Activated naive CD4-positive, alpha-beta T cell treated with anti-CD3 and anti-CD28 coated beads, Interleukin-2, amount 10 ng/mL, durations not matched to agents 7 days and 5 days (primary cell): ENCODE results near the gene MYL6B.
"Not testable (repeated sequence)": the region's sequence is repeated elsewhere in the genome, so short reads cannot be mapped to it uniquely, and the experiment has no call there.

Experiments
- CTCF ChIA-PET: fragments of 350-600 bp; sonication (Branson Sonifier 250); formaldehyde crosslinking; loops from one replicate; lab custom pipeline; 2021; ENCODE audit warnings: antibody characterized with exemption; lab: Charles Lee
- DNase-seq: peaks from one replicate; pipeline ENCODE4 v3.0.0-alpha.2; 2020
- H3K27ac Mint-ChIP-seq: one replicate; pipeline ENCODE4 v1.8.0; 2021; ENCODE audit warnings: mild to moderate bottlenecking, moderate library complexity, mixed read lengths
- H3K27me3 Mint-ChIP-seq: one replicate; pipeline ENCODE4 v1.8.0; 2021; ENCODE audit warnings: mild to moderate bottlenecking, mixed read lengths
- H3K36me3 Mint-ChIP-seq: one replicate; pipeline ENCODE4 v1.8.0; 2021; ENCODE audit warnings: mixed read lengths
- H3K4me1 Mint-ChIP-seq: one replicate; pipeline ENCODE4 v1.8.0; 2021; ENCODE audit warnings: mixed read lengths
- H3K4me3 Mint-ChIP-seq: one replicate; pipeline ENCODE4 v1.8.0; 2021; ENCODE audit warnings: mild to moderate bottlenecking, moderate library complexity, mixed read lengths
- H3K9me3 Mint-ChIP-seq: one replicate; pipeline ENCODE4 v1.8.0; 2021; ENCODE audit warnings: mixed read lengths

Gene MYL6B

DNA sequence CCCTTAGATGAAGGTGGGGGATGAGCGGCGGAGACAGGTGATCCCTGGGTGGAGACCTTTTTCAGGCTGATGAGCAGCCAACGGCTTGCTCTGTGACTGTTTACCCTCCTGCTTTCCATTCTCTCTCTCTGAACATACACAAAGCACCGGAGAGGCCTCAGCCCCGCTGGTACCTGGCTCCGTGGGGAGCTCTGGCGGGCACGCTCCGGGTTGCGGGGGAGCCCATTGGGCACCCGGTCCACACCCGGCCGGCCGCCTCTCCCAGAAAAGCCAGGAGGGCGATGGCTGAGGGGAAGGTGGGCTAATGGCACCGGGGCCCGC, 36.4 kb downstream of the MYL6B start:
- Mint-ChIP-seq H3K36me3 (peaks cover 38% of the 10 kb centered on the region), H3K9me3 (no peaks in the 10 kb centered on the region), H3K4me1 (peaks cover 55% of the 10 kb centered on the region), H3K4me3 (peak overlapping the region; percentile 94), H3K27ac (peak overlapping the region; percentile 88), H3K27me3 (peaks cover 7% of the 10 kb centered on the region)
- no peak for DNase-seq
- CTCF ChIA-PET: interaction anchor here (0.8 to 6.5 kb wide), 18 partner anchors 8 to 450 kb away, joined by 3 to 87 read pairs (median 4); partner anchors contain the start of genes ANKRD52, ESYT1, MYL6 and PA2G4

DNA sequence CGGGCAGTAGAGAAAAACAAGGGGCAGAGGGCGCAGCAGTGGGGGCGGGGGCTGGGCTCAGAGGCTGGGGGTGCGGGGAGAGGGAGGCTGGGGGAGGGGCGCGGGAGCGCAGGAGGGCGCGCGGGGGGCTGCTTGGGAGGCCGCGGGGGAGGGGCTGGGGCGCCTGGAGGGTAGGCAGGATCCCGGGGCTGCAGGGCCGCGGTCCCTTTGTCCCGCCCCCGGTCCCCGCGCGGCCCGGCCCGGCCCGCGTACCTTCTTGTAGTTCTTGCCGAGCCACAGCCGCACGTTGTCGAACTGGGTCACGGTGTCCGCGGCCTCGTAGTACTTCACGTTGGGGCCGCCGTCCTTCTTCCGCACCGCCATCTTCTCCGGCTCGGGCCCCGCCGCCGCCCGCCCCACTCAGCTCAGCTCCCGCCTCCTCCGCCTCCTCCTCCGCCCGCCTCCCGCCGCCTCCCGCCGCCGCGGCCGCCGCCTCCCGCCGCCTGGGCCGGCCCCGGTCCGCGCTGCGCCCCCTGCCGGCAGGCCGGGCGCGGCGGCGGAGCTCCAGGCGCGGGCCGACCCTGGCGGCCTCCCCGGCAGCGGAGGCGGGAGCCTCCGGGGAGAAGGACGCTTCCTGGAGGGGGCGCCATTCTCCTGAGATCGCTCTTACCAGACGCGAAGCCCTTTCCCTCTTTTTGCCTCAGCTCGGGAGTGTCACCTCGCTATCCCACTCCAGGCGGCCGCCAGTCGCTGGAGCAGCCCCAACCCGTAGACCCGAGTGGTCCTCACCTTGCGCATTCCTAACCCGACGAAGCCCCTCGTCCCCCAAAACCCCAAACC, 36.9 kb downstream of the MYL6B start, which contains the start of gene SMARCC2:
Gene SMARCC2, minus strand, starts transcription at position 385 of the 819 bp plus-strand sequence. Its CDS starts 22 bp downstream, at position 363.
- peak; percentile 91 for DNase-seq
- peaks cover 33% of the 10 kb centered on the region for H3K36me3 Mint-ChIP-seq
- H3K27ac Mint-ChIP-seq: peak within 1 kb of the TSS; percentile 96
- H3K27me3 Mint-ChIP-seq: peaks cover 7% of the 10 kb centered on the region
- CTCF ChIA-PET: interaction anchor here (0.5 to 6.5 kb wide), 30 partner anchors 8 to 821 kb away, joined by 3 to 87 read pairs (median 4); partner anchors contain the start of genes ANKRD52, COQ10A, ESYT1 and MYL6
- no peaks in the 10 kb centered on the region for H3K9me3 Mint-ChIP-seq
- peaks cover 55% of the 10 kb centered on the region for H3K4me1 Mint-ChIP-seq
- peak within 1 kb of the TSS; percentile 94 for H3K4me3 Mint-ChIP-seq

DNA sequence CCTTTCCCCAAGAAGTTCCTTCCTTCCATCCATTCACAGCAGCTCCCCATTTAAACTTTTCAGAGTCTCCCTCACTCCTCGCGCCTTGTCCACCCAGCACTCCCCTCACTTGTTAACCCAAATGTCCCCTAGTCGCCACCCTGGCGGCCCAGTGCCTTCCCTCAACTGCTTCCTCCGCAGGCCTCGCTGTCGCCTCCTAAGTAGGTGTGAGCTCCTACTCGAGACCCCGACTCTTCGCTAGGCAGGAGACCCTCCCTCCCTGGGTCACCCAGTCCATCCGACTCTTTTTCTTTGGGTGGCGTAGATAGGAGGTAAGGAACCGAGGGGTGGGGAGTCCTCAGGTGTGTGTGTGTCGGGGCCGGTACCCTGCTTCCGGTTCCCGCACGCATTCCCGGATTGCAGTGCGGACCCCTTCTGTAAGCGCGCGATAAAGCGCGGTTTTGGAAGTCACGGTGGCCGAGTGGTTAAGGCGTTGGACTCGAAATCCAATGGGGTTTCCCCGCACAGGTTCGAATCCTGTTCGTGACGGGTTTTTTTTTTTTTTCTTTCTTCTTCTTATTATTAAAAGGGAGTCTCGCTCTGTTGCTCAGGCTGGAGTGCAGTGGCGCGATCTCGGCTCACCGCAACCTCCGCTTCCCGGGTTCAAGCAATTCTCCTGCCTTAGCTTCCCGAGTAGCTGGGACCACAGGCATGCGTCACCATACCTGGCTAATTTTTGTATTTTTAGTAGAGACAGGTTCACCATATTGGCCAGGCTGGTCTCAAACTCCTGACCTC, 37.7 kb downstream of the MYL6B start:
- Mint-ChIP-seq H3K36me3 (peaks cover 26% of the 10 kb centered on the region), H3K27me3 (peaks cover 7% of the 10 kb centered on the region), H3K4me3 (peak overlapping the region; percentile 94), H3K27ac (peak overlapping the region; percentile 96), H3K9me3 (no peaks in the 10 kb centered on the region), H3K4me1 (peaks cover 52% of the 10 kb centered on the region)
- peak; percentile 81 for DNase-seq
- CTCF ChIA-PET: interaction anchor here (0.5 to 6.5 kb wide), 27 partner anchors 9 to 820 kb away, joined by 3 to 87 read pairs (median 4); partner anchors contain the start of genes ANKRD52, COQ10A, ESYT1 and MYL6

DNA sequence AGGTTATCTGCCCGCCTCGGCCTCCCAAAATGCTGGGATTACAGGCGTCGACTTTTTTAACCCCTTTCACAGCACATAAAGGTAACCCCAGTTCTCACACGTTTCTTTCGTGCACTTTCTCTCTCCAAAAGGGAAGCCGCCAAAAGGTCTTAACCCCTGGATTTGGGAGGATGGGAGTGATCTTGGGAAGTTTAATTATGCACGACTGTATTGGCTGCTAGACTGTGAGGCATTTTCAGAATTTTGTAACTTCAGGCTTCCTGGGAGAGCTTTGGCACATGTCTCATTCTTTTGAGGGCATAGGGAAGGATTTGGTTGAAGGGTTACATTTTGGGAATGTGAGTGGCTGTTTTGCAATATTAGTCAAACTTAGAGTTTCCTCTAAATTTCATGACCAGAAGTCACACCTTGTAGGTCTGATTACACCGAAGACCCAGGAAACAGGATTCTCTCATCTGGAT, 38.3 kb downstream of the MYL6B start:
- H3K4me3 Mint-ChIP-seq: peak overlapping the region; percentile 94
- DNase-seq: no peak
- no peaks in the 10 kb centered on the region for H3K9me3 Mint-ChIP-seq
- peaks cover 51% of the 10 kb centered on the region for H3K4me1 Mint-ChIP-seq
- peaks cover 23% of the 10 kb centered on the region for H3K36me3 Mint-ChIP-seq
- peak overlapping the region; percentile 96 for H3K27ac Mint-ChIP-seq
- CTCF ChIA-PET: interaction anchor here (0.8 to 6.5 kb wide), 5 partner anchors 32 to 77 kb away, joined by 3 to 87 read pairs (median 17); partner anchors contain the start of genes ANKRD52, COQ10A, RNF41 and RPL41
- H3K27me3 Mint-ChIP-seq: peaks cover 7% of the 10 kb centered on the region

DNA sequence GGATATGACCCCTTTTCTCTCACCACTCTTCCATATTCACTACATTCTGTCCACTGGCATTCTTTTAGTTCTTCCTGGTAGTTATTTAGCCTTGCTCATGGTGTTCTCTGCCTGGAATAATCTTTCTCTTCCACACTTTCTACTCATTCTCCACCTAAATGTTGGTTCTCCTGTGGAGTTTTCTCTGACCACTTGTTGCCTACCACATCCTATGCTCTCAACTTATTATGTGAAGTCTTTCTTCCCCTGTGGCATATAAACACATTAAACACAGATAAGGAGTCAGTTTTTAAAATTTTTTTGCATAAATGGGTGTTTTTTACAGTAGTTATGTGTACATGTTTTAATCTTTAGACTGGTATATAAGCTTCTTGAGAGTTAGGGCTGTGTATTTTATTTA, 40.2 kb downstream of the MYL6B start:
- DNase-seq: no peak
- peaks cover 37% of the 10 kb centered on the region for H3K4me1 Mint-ChIP-seq
- H3K27me3 Mint-ChIP-seq: peaks cover 7% of the 10 kb centered on the region
- no peaks in the 10 kb centered on the region for H3K9me3 Mint-ChIP-seq
- peaks cover 8% of the 10 kb centered on the region for H3K36me3 Mint-ChIP-seq
- no peak overlapping the region for H3K27ac Mint-ChIP-seq
- no peak overlapping the region for H3K4me3 Mint-ChIP-seq
- CTCF ChIA-PET: interaction anchor here (0.6 to 6.5 kb wide), 10 partner anchors 15 to 309 kb away, joined by 3 to 87 read pairs (median 6); partner anchors contain the start of genes ANKRD52, COQ10A, RPL41 and ZC3H10

DNA sequence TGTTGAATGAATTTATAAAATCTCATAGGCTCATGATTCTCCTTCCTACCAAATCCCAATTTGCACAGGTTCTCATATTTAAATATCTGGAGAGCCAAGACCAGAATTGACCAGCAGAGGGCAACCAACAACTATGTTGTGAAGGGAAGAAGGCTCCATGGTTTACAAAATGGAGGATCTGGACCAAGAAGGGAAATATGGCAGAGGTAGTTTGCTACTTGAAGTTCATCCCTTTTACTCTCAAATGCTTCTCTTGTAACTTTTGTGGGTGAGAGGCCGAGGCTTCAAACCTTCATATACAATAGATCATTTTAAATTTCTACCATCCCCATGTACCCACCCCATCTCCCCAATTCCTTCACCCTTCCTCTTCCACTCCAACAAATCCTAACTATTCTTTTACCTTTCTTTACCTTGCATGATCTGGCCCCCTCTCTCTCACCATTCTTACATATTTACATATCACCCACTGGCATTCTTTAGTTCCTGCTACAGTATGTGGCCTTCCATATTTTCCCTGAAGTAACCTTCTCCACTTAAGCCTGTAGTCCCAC, 40.7 kb downstream of the MYL6B start:
- H3K27me3 Mint-ChIP-seq: peaks cover 7% of the 10 kb centered on the region
- peaks cover 7% of the 10 kb centered on the region for H3K36me3 Mint-ChIP-seq
- CTCF ChIA-PET: interaction anchor here (0.9 to 6.5 kb wide), 8 partner anchors 15 to 309 kb away, joined by 3 to 33 read pairs (median 6); partner anchors contain the start of genes ANKRD52 and COQ10A
- H3K4me3 Mint-ChIP-seq: no peak overlapping the region
- H3K4me1 Mint-ChIP-seq: peaks cover 32% of the 10 kb centered on the region
- DNase-seq: peak; percentile 87
- no peaks in the 10 kb centered on the region for H3K9me3 Mint-ChIP-seq
- no peak overlapping the region for H3K27ac Mint-ChIP-seq

DNA sequence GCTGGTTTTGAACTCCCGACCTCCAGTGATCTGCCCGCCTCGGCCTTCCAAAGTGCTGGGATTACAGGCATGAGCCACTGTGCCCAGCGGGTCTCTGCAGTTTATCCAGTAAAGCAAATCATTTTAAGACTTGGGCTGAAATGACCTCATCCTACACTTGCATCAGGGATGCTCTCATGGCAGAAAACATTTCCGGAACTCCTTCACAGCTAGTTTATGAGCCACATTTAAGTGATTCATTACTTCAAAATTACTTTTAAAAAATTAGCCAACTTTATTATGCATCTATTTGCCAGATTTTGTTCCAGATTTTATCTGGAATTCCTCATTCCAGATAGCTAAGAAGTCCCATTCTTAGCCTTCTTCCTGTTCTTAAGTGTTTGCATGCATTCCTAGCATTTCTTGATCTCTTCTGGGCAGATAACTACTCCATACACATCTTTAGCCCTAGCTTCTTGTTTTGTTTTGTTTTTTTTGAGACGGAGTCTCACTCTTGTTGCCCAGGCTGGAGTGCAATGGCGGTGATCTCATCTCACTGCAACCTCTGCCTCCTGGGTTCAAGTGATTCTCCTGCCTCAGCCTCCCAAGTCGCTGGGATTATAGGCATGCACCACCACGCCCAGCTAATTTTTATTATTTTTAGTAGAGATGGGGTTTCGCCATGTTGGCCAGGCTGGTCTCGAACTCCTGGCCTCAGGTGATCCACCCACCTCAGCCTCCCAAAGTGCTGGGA, 44.6 kb downstream of the MYL6B start:
- H3K4me3 Mint-ChIP-seq, H3K36me3 Mint-ChIP-seq, H3K27ac Mint-ChIP-seq, H3K27me3 Mint-ChIP-seq, DNase-seq, H3K9me3 Mint-ChIP-seq: not testable (repeated sequence)
- H3K4me1 Mint-ChIP-seq: peaks cover 13% of the 10 kb centered on the region
- CTCF ChIA-PET: interaction anchor here (0.7 to 1.0 kb wide), 3 partner anchors 11 to 1623 kb away, joined by 3 to 7 read pairs (median 3); no protein-coding TSS in a partner anchor

DNA sequence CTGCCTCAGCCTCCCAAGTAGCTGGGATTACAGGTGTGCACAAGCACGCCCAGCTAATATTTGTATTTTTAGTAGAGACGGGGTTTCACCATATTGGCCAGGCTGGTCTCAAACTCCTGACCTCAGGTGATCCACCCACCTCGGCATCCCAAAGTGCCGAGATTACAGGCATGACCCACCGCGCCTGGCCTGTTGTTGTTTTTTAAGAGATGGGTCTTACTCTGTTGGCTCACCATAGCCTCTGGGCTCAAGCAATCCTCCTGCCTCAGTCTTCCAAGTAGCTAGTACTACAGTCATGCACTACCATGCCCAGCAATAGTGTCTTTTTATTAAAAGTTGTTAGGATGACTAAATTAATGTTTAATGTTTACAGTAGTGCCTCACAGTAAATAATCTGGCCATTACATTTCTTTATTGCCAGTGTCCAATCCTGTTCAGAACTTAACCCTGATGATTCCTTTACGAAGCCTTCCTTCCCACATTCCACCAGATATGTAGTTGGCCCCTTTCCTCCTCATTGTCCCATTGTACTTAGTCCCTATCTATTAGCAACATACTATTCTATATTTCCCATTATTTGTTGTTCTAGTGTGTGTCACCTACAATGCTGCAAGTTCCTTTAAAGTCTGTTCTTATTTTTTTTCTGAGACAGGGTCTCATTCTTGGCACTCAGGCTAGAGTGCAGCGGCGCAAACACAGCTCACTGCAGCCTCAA, 45.7 kb downstream of the MYL6B start:
- H3K27ac Mint-ChIP-seq: no peak overlapping the region
- no peaks in the 10 kb centered on the region for H3K9me3 Mint-ChIP-seq
- peaks cover 2% of the 10 kb centered on the region for H3K36me3 Mint-ChIP-seq
- no peaks in the 10 kb centered on the region for H3K27me3 Mint-ChIP-seq
- CTCF ChIA-PET: no interaction called here
- H3K4me3 Mint-ChIP-seq: no peak overlapping the region
- peaks cover 5% of the 10 kb centered on the region for H3K4me1 Mint-ChIP-seq
- no peak for DNase-seq

DNA sequence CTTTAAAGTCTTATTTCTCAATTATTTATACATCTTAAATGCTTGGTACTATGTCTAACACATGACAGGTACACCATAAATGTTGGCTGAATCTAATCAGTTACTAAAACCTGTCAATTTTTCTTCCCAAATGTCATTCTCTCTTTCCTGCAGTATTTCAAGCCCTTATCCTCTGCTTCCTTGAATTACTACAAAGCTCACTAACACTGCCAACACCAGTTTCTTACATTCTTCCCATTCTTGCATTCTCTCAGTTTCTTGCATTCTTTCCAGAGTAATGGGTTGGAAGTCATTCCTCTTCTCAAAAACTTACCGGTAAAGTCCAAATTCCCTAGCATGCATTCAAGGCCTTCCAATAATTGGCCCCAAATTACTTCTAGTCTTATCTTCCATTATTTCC, 46.4 kb downstream of the MYL6B start:
- H3K4me3 Mint-ChIP-seq: no peak overlapping the region
- no peaks in the 10 kb centered on the region for H3K27me3 Mint-ChIP-seq
- no peak for DNase-seq
- no peaks in the 10 kb centered on the region for H3K36me3 Mint-ChIP-seq
- no peaks in the 10 kb centered on the region for H3K9me3 Mint-ChIP-seq
- H3K27ac Mint-ChIP-seq: no peak overlapping the region
- CTCF ChIA-PET: no interaction called here
- no peaks in the 10 kb centered on the region for H3K4me1 Mint-ChIP-seq

DNA sequence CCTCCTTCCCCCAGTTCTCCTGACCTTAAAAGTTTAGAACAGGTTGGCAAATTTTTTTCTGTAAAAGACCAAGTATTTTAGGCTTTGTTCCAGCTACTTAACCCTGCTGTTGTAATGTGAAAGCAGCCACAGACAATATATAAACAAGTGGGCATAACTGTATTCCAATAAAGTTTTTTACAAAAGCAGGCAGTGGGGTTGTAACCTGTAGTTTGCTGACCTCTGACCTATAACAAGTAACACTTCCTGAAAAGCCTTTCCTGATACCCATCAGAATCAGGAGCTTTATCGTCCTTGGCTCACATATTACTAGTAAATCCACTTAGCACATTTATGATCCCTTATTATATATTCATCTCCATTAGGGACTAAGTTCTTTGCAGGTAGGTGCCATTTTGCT, 50.0 kb downstream of the MYL6B start:
- Mint-ChIP-seq H3K27me3 (no peaks in the 10 kb centered on the region), H3K9me3 (no peaks in the 10 kb centered on the region), H3K4me1 (no peaks in the 10 kb centered on the region), H3K27ac (no peak overlapping the region), H3K4me3 (no peak overlapping the region), H3K36me3 (peaks cover 21% of the 10 kb centered on the region)
- DNase-seq: no peak
- CTCF ChIA-PET: interaction anchor here (0.7 to 1.6 kb wide), 2 partner anchors 13 to 42 kb away, joined by 3 read pairs; partner anchors contain the start of gene SMARCC2

DNA sequence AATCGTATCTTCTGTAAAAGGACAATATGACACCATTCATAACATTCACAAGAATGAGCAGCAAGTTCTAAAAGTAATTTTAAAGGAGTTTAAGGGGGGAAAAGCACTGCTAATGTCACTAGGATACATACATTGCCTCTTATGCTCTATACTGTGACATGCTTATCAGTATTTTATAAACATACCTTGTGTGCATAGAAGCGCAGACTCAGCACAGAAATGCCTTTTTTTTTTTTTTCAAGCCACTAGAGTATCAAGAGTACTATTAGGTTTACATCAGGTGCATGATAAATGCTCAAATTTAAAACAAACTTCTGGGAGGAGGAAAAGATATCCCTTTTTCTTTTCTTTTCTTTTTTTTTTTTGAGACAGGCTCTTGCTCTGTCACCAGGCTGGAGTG, 50.5 kb downstream of the MYL6B start:
- Mint-ChIP-seq H3K4me1 (no peaks in the 10 kb centered on the region), H3K27ac (no peak overlapping the region), H3K9me3 (no peaks in the 10 kb centered on the region), H3K36me3 (peaks cover 26% of the 10 kb centered on the region), H3K27me3 (no peaks in the 10 kb centered on the region), H3K4me3 (no peak overlapping the region)
- CTCF ChIA-PET: no interaction called here
- no peak for DNase-seq

DNA sequence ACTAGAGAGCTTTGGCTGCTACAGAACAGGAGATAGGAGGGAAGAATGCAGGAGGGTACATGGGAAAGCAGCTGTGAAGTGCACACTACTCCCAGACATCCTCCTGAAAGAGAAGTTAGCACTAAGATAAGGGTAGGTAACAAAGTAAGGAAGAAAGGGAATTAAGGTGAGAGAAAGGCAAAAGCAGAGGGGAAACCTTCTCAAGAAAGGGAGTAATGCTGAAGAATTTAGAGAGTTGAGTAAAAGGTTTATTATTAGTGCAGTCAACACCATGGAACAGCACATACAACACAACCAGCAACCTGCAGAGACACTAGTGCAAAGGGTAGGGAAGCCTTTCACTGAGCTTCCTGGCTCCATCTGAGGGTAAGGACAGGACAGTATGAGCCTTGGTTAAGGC, 51.9 kb downstream of the MYL6B start:
- Mint-ChIP-seq H3K27me3 (no peaks in the 10 kb centered on the region), H3K4me3 (no peak overlapping the region), H3K27ac (no peak overlapping the region), H3K36me3 (peaks cover 30% of the 10 kb centered on the region), H3K4me1 (no peaks in the 10 kb centered on the region), H3K9me3 (no peaks in the 10 kb centered on the region)
- CTCF ChIA-PET: interaction anchor here (1.4 to 4.3 kb wide), 3 partner anchors 9 to 17 kb away, joined by 3 to 34 read pairs (median 10); partner anchors contain the start of genes RNF41 and SMARCC2
- no peak for DNase-seq
